ENCODE results near the gene IVL.

Gene IVL

GRCh38 chr1:152907686-152908601 is at the start of gene IVL:
Gene IVL (plus strand): TSS chr1:152908546. CDS start chr1:152909798, 1,252 bp downstream.
- DNase-seq (no peak), ATAC-seq (peak; percentile 45)

DNA sequence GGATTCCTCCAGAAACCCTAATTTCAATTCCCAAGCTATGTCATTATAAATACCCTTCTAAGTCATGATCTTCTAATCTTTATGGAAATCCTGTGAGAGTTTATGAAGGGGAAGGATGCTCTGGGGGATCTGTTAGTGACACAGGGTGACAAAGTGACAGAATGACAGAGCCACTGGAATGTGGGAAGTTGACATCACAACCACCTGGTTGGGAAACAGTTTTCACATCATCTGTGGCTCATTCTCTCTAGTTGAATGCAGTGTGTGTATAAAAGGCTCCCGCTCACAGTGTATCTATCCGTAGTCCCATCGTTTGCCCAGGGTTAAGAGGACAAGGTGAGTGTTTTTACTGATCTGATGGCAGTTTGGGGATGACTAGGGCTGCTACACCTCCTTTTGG is 48.6 kb upstream of the IVL start, which contains the start of gene LCE7A:
Gene LCE7A, plus strand, starts transcription at position 301 of the 400 bp plus-strand sequence. CDS start 702 bp downstream, outside the sequence.
- ATAC-seq (no peak), DNase-seq (no peak)

DNA sequence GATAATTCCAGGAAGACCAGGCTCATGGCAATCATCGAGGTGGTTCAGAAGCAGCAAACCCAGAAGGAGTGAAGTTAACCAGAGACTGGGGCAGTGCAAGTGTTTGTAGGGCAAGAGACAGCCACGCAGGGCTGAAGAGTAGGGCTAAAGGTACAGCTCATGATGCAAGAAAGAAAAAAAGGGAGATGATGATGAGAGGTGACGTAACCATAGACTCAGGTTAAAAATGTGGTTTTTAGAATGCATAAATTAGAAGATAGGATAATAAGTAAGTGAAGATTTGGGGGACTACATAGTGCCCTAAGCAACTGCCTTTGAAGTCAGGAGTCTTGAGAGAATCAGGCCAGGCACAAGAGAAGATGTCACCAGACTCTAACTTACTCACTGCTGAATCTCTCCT is 48.2 kb upstream of the IVL start:
- DNase-seq (no peak), ATAC-seq (no peak)

GRCh38 chr1:152861374-152861773 is 47.0 kb upstream of the IVL start:
- ATAC-seq (no peak), DNase-seq (no peak)

GRCh38 chr1:152864443-152864842 is 43.9 kb upstream of the IVL start:
- no peak for DNase-seq
- ATAC-seq: no peak

GRCh38 chr1:152866321-152866720 is 42.0 kb upstream of the IVL start:
- DNase-seq (no peak), ATAC-seq (no peak)

DNA sequence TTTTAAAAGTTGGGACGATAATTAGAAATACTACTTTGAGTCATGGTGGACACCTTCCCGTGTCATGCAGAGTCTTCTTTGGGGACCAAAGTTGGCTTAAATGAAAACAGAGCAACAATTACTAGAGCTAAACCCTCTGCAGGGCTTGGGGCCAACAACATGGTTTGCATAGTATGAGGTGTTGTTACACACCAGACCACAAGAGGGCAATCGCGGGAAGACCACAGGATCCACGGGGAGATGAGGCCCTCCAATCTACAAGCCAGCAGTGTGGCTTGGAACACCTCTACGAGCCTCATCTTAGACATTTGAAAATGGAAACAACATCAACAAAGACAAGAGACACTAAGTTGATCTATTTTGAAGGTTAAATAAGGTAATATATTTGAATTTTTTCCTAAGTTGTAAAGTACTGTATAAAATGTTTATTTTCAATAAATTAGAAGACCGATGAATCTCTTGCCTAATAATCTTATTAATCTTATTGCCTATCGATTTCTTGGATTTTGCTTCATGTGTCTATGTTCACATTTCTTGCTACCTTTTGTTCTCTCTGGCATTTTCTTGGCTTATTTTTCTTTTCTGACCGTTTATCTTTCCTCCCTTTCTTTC is 38.4 kb upstream of the IVL start:
- ATAC-seq (no peak), DNase-seq (peak; percentile 67)

DNA sequence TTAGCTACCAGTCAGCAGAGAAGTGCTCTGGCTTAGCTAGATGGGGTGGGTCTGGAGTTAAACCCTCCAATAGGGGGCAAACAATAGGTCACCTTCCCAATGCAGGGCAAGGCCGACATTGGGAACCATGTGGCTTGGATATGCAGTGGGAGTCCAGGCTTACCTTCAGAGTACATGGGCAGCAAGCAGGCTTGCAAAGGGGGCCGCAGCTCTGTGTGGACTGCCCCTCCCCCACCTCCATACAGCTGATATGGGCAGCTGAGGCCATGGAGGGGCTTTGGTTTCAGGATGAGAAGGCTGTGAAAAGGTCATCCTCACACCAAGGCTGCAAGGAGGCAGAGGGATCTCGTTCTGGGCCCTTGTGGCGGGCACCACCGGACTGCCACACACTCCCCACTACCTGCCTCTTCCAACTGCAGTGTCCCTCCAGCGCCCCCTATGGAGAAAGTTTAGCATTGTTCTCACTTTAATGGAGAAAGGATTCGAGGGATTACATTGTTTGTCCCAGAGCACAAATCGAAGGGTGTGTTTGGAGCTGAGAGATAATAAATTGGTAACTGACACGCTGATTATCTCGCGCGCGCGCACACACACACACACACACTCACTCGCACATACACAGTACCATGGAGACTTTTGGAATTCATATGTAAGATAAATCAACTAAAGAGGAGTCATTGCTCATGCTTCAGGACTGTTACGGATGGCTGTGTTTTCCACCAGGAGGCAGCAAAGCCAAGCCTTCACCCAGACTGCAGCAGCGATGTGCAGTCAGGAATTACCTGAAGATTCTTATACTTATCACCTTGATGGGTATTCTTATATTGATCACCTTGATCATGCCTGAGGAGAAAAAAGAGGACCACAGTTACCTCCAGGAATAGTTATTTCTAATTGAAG is 37.3 kb upstream of the IVL start:
- no peak for DNase-seq

DNA sequence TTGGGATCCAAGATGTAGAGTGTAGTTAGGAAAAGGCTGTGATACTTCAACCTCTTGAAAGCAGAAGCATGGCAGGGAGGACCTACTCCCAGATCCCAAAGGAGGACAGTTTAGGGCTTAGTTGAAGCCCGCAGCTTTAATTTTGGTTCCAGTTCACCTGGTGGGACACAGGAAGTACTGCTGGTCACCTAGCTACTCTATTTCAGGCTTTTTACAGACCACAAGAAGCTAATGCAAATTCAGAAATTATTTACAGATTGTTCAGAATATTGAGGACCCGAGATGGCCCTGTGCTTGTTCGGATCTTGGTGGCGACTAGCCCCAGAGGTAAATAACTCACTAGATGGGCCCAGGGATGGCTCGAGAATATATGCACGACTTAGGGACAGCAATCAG is 36.6 kb upstream of the IVL start:
- DNase-seq (no peak), ATAC-seq (no peak)

More for the DNA sequence above, 37.3 kb upstream of the IVL start:
- no peak for ATAC-seq

- no peak for DNase-seq
- ATAC-seq: no peak
These were observed 34.9 kb upstream of the IVL start for GRCh38 chr1:152873495-152873894.

DNA sequence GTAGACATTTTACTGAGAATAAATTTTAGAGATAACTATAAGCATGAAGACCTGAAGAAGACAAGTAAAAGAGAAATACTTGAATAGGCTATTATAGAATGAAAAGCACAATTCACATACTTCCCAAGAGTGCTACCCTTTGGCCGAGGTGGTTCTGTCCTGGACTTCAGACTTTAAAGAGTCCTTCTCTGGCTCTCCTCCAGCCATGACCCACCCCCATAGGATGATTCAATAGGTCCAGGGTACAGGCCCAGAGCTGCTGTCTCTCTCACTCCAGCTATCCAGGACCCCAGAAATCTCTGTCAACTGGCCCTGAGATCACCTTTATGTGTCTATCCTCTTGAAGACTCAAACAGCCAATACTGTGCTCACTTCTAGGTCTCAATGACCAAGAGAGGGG is 31.5 kb upstream of the IVL start:
- ATAC-seq (no peak), DNase-seq (no peak)

GRCh38 chr1:152878042-152878441 is 30.3 kb upstream of the IVL start, which contains the start of gene SMCP:
Gene SMCP (plus strand): TSS chr1:152878322. CDS start chr1:152884423, 6,101 bp downstream.
- DNase-seq: peak; percentile 42
- no peak for ATAC-seq

DNA sequence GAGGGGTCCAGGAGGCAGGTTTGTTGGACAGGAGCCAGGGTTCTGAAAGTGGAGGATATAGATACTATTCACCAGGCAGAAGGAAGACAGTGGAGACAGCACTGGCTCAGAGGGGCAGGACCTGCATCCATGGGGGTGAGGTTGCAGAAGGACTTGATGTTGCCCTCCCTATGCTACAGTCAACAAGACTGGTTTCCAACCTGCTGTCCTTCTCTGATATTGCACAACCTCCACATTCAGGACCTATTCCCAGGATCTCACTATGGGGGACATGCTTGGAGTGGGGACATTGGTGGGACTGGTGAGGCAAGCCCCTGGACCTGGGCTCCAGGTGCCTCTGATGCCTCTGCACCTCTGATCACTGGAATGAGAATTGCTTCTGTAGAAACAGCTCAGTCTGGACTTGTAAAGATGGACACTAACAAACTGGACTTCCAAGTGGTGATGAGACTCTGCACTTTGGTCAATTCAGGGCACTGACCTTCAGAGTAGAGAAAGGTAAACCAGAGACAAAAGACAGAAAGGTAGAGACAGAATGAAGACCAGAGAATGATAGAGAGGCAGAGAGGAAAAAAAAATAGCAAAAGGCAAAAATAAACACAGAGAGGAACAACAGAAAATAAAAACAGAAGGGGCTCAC is 28.7 kb upstream of the IVL start:
- DNase-seq (no peak), ATAC-seq (no peak)

GRCh38 chr1:152880316-152880715 is 28.0 kb upstream of the IVL start:
- DNase-seq (no peak), ATAC-seq (no peak)

- ATAC-seq (no peak), DNase-seq (no peak)
These were observed 27.4 kb upstream of the IVL start for GRCh38 chr1:152880907-152881306.

- ATAC-seq: no peak
- no peak for DNase-seq
These were observed 24.3 kb upstream of the IVL start for GRCh38 chr1:152884085-152884484.

DNA sequence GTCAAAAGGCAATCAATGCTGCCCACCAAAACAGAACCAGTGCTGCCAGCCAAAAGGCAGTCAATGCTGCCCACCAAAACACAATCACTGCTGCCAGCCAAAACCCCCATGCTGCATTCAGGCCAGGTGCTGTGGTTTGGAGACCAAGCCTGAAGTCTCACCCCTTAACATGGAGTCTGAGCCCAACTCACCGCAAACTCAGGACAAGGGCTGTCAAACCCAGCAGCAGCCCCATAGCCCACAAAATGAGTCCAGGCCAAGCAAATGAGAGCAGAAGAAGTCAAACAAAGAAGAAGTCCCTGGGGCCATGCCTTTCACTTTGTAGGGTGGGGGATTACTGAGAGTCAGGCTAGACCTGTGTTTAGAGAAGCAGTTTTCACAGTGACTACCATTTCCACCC is 23.8 kb upstream of the IVL start:
- no peak for ATAC-seq
- no peak for DNase-seq

DNA sequence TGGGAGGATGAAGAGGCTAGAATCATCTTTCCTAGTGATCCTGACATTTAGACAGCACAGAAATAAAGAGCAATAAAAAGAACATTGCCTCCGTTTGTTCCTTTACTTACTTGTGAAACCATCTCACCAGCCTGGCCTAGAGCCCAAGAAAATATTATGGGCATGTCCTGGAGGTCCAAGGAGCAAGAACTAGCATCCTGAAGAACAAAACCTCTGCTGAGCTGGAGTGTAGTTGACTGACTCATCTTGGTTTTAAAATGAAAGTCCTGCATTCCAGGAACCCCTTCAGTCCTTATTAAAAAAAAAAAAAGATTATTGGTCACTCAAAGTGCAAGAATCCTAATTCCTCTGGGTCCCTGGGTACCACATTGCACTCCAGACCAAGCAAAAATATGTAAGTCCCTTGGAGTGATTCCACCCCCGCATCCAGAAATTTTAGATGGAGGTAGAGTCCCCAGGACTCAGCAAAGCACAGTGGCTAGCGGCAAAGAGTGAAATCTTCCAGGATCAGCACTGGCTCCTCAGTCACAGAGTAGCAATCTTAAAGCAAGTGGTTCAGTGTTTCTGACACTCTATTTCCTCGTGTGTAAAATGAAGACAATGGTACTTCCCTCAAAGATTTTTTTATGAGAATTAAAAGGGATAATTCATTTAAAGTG is 23.3 kb upstream of the IVL start:
- no peak for DNase-seq
- no peak for ATAC-seq

GRCh38 chr1:152886085-152886484 is 22.3 kb upstream of the IVL start:
- ATAC-seq (no peak), DNase-seq (no peak)

DNA sequence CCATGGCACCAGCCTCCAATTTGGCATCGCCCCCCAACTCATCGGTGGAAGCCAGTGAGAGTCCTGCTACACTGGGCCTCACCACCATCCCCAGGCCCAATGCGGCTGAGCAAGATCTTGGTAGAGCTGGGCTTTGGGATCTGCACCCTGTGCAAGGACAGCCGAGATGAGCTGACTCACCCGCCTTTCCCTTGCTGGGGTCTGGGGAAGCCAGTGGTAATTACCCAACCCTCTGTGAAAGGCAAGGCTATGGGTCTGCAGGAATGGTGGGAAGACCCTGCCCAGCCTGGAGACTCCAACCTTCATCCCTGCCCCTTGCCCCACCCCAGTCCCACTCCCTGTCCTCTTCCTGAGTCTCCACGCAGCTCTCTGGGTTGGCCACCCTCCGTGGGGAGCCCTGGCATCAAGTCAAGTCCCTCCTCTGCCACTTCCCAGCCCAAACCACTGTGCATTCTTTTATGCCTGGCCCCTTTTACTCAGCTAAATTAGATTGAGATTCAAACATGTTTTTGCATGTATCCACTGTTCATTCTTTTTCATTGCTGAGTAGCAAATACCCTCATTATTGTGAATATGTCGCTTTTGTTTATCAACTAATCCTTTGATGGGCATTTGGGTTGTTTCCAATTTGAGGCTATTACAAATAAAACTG is 21.5 kb upstream of the IVL start:
- ATAC-seq (peak; percentile 19), DNase-seq (no peak)

DNA sequence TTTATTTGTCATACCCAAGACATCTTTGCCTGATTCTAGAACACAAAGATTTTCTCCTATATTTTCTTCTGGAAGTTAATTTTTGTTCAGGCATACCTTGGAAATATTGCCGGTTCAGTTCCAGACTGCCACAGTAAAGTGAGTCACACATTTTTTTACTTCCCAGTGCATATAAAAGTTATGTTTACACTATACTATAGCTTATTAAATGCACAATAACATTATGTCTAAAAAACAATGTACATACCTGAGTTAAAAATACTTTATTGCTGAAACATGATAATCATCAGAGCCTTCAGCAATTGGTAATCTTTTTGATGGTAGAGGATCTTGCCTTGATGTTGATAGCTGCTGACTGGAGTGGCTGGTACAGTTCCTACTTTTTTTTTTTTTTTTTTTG is 20.2 kb upstream of the IVL start:
- DNase-seq (no peak), ATAC-seq (no peak)

Measured in stimulated activated naive CD8-positive, alpha-beta T cell treated with anti-CD3 and anti-CD28 coated beads, Interleukin-15, Interleukin-2, amounts not matched to agents 100 U/mL and 50 U/mL, for 24 hours (primary cell).